ENCODE measurements around the gene TSPAN9.

DNA sequence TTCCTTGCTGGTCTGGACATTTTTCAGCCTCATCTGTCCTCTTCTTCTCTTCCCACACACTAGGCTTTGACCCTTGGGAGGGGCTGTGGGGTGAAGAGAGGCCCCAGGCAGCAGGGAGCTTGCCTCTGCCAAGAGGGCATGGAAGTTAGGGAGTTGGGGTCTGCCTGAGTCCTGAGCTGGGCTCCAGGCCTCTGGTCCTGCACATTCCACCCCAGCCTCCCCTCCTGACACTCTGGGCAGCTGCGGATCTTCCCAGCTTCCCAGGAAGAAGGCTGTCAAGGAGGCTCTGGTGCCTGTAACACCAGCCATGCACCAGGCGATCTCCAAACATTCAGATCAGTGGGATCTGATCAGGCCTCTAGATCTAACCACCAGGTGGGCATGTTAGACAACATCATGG, 244.7 kb downstream of the TSPAN9 start:
- no peak for TF ChIP-seq MAZ (IDR thresholded peaks at IDR 0.05; ENCODE audit: borderline replicate concordance, low read depth, low read length)
- TF ChIP-seq, protein P1, sequence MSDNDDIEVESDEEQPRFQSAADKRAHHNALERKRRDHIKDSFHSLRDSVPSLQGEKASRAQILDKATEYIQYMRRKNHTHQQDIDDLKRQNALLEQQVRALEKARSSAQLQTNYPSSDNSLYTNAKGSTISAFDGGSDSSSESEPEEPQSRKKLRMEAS (IDR thresholded peaks at IDR 0.05), result no peak
- TF ChIP-seq CHD2 (IDR thresholded peaks at IDR 0.05; ENCODE audit: low read length, partially characterized antibody), result no peak
- TF ChIP-seq, protein P2, sequence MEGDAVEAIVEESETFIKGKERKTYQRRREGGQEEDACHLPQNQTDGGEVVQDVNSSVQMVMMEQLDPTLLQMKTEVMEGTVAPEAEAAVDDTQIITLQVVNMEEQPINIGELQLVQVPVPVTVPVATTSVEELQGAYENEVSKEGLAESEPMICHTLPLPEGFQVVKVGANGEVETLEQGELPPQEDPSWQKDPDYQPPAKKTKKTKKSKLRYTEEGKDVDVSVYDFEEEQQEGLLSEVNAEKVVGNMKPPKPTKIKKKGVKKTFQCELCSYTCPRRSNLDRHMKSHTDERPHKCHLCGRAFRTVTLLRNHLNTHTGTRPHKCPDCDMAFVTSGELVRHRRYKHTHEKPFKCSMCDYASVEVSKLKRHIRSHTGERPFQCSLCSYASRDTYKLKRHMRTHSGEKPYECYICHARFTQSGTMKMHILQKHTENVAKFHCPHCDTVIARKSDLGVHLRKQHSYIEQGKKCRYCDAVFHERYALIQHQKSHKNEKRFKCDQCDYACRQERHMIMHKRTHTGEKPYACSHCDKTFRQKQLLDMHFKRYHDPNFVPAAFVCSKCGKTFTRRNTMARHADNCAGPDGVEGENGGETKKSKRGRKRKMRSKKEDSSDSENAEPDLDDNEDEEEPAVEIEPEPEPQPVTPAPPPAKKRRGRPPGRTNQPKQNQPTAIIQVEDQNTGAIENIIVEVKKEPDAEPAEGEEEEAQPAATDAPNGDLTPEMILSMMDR (IDR thresholded peaks at IDR 0.05), result no peak
- TF ChIP-seq RCOR1 (IDR thresholded peaks at IDR 0.05; ENCODE audit: low read depth, low read length), result no peak
- TF ChIP-seq, protein P3, sequence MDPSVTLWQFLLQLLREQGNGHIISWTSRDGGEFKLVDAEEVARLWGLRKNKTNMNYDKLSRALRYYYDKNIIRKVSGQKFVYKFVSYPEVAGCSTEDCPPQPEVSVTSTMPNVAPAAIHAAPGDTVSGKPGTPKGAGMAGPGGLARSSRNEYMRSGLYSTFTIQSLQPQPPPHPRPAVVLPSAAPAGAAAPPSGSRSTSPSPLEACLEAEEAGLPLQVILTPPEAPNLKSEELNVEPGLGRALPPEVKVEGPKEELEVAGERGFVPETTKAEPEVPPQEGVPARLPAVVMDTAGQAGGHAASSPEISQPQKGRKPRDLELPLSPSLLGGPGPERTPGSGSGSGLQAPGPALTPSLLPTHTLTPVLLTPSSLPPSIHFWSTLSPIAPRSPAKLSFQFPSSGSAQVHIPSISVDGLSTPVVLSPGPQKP (IDR thresholded peaks at IDR 0.05; ENCODE audit: low read depth, low read length), result no peak
- TF ChIP-seq POLR2A (IDR thresholded peaks at IDR 0.05; ENCODE audit: low read length), result no peak
- no peak for TF ChIP-seq RAD21 (conservative IDR thresholded peaks at IDR 0.05 in 1 of 2, IDR thresholded peaks at IDR 0.05 in 1 of 2)
- TF ChIP-seq BHLHE40 (IDR thresholded peaks at IDR 0.05; ENCODE audit: low read depth, low read length), result no peak
- no peak for TF ChIP-seq SMC3 (IDR thresholded peaks at IDR 0.05)
- TF ChIP-seq, protein P4, sequence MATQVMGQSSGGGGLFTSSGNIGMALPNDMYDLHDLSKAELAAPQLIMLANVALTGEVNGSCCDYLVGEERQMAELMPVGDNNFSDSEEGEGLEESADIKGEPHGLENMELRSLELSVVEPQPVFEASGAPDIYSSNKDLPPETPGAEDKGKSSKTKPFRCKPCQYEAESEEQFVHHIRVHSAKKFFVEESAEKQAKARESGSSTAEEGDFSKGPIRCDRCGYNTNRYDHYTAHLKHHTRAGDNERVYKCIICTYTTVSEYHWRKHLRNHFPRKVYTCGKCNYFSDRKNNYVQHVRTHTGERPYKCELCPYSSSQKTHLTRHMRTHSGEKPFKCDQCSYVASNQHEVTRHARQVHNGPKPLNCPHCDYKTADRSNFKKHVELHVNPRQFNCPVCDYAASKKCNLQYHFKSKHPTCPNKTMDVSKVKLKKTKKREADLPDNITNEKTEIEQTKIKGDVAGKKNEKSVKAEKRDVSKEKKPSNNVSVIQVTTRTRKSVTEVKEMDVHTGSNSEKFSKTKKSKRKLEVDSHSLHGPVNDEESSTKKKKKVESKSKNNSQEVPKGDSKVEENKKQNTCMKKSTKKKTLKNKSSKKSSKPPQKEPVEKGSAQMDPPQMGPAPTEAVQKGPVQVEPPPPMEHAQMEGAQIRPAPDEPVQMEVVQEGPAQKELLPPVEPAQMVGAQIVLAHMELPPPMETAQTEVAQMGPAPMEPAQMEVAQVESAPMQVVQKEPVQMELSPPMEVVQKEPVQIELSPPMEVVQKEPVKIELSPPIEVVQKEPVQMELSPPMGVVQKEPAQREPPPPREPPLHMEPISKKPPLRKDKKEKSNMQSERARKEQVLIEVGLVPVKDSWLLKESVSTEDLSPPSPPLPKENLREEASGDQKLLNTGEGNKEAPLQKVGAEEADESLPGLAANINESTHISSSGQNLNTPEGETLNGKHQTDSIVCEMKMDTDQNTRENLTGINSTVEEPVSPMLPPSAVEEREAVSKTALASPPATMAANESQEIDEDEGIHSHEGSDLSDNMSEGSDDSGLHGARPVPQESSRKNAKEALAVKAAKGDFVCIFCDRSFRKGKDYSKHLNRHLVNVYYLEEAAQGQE (IDR thresholded peaks at IDR 0.05), result no peak
